GDM1 (cell line): ENCODE measurements around the gene NAP1L4.

ENCODE experiments used
- DNase-seq: peaks from one replicate; lab custom pipeline; 2025; lab: John Stamatoyannopoulos, UW

Gene NAP1L4

DNA sequence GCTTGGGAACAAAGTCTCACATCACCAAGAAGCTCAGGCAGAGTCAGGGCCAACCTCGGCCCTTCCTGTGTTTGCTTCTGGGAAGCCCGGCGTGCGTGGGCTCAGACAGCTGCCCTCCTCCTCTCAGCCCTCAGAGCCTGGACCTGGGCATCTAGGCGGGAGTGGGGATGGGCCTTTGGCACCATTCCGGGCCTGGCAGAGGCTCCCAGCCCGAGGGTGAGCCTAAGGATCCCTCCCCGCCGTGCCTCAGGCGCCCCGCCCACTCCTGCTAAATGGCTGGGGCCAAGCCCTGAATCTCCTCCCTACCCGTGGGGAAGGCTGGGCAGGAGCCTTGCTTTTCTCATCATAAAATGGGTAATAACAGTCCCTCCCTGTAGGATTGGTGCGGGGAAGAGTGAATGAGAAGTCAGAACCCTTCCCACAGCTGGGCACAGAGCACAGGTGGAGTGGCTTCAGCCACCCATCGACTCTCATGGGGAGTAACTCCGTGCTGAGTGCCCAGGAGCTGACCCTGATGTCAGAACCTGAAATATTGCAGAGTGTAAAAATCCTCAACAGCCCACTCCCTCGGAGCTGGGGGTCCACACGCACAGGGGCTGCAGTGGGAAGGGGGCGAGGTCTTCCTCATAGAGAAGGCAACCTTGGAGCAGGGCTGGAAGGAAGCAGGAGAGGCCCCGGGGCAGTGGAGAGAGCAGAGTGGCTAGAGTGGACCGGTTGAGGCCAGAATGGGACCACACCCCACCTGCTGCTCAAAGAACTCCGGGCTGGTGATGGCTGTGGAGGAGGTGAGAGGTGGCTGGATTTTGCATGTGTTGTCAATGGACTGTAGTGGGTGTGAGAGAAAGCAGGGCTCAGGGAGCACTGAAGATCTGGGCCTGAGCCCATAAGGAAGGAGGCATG, 87.7 kb downstream of the NAP1L4 start:
- DNase-seq = no peak

GRCh38 chr11:2903672-2904011, 88.5 kb downstream of the NAP1L4 start:
- no peak for DNase-seq

- DNase-seq = no peak
These were observed 89.1 kb downstream of the NAP1L4 start for GRCh38 chr11:2902784-2903671.

GRCh38 chr11:2901854-2902783, 90.0 kb downstream of the NAP1L4 start:
- peak; percentile 84 for DNase-seq

DNA sequence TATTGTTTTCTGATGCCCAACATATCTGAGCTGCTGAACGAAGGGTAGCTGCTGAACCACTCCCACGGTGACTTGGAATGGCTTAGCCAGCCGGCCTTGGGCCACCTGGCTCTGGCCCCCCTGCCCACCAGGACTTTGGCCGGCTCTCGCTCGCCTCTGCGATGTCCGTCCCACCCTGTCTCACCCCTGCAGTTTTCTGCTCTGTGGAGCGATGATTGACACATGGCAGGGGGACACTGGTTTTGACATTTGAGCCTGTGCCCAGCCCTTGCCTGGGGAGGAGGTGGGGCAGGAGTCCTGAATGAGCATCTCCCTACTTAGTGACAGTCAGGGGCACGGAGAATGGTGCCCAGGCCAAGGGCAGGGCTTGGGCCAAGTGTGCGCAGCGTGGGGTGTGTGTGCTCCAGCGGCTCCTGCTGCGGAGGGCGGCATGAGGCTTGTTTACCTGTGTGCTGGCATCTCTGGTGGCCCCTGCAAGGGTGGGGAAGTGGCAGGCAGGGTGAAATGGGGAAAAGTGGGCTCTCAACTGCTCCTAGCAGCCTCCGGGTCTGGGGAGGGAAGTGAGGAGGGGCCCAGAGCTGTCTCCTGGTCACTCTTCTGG, 90.8 kb downstream of the NAP1L4 start:
- DNase-seq = no peak

DNA sequence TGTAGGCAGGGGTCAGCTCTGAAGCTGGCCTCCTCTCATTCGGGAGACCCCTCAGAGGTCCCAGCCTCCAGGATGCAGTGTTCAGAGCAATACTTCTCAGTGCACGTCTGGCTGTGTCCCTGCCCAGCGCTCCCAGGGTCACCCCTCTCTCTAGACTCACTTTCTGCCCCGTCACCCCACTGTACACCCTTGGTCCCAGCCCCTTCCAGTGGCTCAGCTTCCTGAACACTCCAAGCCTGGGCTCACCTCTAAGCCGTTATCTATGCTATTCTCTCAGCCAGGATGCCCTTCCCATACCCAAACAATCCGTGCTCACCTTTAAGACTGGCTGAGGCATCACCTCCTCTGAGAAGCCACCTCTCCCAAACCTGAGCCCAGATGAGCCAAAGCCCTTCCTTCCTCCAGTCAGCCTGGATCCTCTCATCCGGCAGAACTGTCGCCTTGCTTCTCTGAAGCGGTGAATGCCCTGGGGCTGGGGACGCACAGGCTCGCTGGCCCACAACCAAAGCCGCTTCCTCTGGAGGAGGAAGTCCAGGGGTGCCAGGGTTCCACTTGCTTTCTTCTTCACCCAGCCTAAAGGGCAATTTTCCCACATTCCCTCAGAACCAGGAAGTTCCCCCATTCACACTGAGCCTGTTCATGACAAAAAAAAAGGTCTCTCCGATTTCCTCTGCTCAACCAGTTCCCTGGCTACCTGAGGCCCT, 92.9 kb downstream of the NAP1L4 start:
- peak; percentile 14 for DNase-seq

DNA sequence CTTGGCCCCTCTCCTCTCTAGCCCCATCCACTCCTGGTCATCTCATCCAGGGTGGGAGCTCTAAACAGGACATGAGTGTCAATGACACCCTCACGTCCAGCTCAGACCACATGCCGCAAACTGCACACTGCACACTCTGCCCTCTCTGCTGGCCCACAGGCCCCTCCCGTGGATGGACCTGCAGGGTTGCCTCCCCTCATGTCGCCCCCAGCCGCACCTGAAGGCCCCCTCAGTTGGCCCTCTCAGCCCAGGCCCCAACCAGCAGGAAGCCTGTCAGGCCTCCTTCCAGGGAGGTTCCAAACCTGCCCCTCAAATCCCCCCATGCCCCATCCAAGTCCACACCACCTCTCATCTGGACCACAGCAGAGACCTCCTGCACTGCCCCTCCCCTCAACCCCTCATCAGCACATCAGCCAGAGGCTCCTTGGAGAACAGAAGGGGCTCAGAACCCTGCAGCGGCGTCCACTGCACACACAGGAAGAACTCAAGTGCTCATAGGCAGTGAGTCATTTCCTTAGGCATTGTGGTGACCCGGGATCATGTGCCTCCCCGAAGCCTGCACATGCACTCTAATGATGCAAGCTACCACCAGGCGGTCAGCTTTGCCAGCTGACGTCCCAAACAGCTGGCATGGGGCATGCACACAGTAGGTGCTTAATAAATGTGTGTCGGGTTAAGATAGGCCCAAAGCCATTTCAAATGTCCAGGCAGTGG, 93.6 kb downstream of the NAP1L4 start:
- DNase-seq = peak; percentile 81

DNA sequence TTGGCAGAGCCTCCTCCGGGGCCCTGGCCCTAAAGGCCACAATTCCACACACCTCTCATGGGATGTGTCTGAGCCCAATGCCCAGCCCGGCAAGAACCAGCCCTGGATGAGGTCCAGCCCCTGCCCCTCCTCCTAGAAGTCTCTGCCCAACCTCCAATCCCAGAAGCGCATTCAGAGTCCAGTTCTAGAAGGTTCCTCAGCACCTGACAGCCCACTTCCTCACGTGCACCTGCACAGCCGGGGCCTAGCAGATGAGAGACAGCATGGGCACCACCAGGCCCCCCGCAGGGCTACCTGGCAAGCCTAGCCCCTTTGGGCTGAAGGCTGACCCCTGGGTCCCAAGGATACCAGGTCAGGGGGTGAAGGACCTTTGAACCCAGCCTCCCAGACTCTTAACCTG, 95.1 kb downstream of the NAP1L4 start:
- no peak for DNase-seq

DNA sequence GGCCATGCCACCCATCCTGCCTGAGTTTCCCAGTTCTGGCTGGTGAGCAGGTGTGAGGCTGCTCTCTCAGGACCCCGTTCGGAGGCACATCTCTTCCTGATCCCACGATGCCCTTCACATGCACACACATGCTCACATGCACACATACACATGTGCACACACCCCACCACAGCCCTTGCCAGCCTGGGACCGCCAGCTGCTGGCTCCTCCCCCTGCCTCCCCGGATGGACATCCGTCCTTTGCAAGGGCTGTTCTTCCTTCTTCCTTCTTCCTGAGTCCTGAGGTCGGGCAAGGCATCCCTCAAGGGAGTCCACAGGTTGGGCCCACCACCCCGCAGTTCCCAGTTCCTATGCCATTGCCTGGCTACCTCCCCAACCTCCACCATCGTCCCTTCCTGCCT, 96.1 kb downstream of the NAP1L4 start:
- DNase-seq = no peak
